Memory B cell (primary cell): Measurements from ENCODE around the gene MLKL.
A peak's percentile ranks its signal among the peaks of the same experiment; 100 is the strongest.
"Not testable (repeated sequence)": the region's sequence is repeated elsewhere in the genome, so short reads cannot be mapped to it uniquely, and the experiment has no call there.

Experiments
- ATAC-seq: fragments of 150-1000 bp; cut with Tn5 transposase; 2 replicates; pipeline ENCODE4 v1.10.0; 2021; ENCODE audit warnings: low read depth, mild to moderate bottlenecking, moderate library complexity
- DNase-seq, 2 donors: peaks; one replicate each; pipeline ENCODE4 v3.0.0; 2022; ENCODE audit warnings: low spot score in 2 of 2
- H3K27ac Mint-ChIP-seq: one replicate; pipeline ENCODE4 v1.8.0; 2022; ENCODE audit warnings: mild to moderate bottlenecking, moderate library complexity, mixed read lengths
- H3K27me3 Mint-ChIP-seq: one replicate; pipeline ENCODE4 v1.8.0; 2022; ENCODE audit warnings: mixed read lengths
- H3K36me3 Mint-ChIP-seq: one replicate; pipeline ENCODE4 v1.8.0; 2022; ENCODE audit warnings: mild to moderate bottlenecking, mixed read lengths
- H3K4me1 Mint-ChIP-seq: one replicate; pipeline ENCODE4 v1.8.0; 2022; ENCODE audit warnings: mixed read lengths
- H3K4me3 Mint-ChIP-seq: one replicate; pipeline ENCODE4 v1.8.0; 2022; ENCODE audit warnings: mild to moderate bottlenecking, moderate library complexity, mixed read lengths
- H3K9me3 Mint-ChIP-seq: one replicate; pipeline ENCODE4 v1.8.0; 2022; ENCODE audit warnings: mixed read lengths

Gene MLKL

GRCh38 chr16:74724820-74725549, 24.3 kb upstream of the MLKL start:
- H3K9me3 Mint-ChIP-seq: peaks cover 2% of the 10 kb centered on the region
- H3K36me3 Mint-ChIP-seq: peaks cover 21% of the 10 kb centered on the region
- no peak overlapping the region for H3K27ac Mint-ChIP-seq
- H3K4me1 Mint-ChIP-seq: peaks cover 4% of the 10 kb centered on the region
- no peak for ATAC-seq
- no peak overlapping the region for H3K4me3 Mint-ChIP-seq
- no peak for DNase-seq
- peaks cover 3% of the 10 kb centered on the region for H3K27me3 Mint-ChIP-seq

- no peak for DNase-seq
- no peak overlapping the region for H3K4me3 Mint-ChIP-seq
- ATAC-seq: no peak
- H3K27me3 Mint-ChIP-seq: peaks cover 3% of the 10 kb centered on the region
- peaks cover 4% of the 10 kb centered on the region for H3K4me1 Mint-ChIP-seq
- peaks cover 23% of the 10 kb centered on the region for H3K36me3 Mint-ChIP-seq
- peak overlapping the region; percentile 15 for H3K27ac Mint-ChIP-seq
- peaks cover 2% of the 10 kb centered on the region for H3K9me3 Mint-ChIP-seq
Measured at GRCh38 chr16:74723256-74723655, 22.6 kb upstream of the MLKL start.

DNA sequence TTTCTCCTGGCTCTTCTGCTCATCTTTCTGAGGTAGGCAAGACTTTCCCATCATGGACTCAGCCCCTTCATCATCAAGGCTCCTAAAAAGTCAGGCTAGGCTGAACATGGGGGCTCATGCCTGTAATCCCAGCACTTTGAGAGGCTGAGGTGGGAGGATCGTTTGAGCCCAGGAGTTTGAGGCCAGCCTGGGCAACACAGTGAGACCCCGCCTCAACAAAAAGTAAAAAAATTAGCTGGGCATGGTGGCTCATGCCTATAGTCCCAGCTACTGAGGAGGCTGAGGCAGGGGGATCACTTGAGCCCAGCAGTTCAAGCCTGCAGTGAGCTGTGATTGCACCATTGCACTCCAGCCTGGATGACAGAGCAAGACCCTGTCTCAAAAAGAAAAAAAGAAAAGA, 21.5 kb upstream of the MLKL start:
- not testable (repeated sequence) for H3K9me3 Mint-ChIP-seq, H3K27me3 Mint-ChIP-seq, ATAC-seq, DNase-seq, H3K4me3 Mint-ChIP-seq, H3K4me1 Mint-ChIP-seq
- peaks cover 18% of the 10 kb centered on the region for H3K36me3 Mint-ChIP-seq
- peak overlapping the region; percentile 0 for H3K27ac Mint-ChIP-seq

DNA sequence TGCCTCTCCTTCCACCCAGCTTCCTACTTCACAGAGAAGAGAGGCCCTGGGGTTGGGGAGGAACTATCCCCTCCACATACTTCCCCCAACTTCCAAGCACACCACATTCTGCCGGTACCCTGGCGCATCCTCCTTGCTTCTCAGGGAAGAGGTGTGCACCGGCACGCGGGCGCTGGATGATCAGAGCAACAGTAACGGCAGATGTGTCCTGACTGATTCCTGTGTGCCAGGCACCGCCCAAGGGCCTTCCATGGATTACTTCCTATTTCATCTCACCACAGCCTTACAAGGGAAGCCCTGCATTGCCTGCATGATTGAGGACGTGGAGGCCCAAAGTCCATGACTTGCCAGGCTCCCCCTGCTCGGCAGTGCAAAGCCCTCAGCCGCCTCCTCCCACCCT, 21.1 kb upstream of the MLKL start:
- no peak overlapping the region for H3K4me3 Mint-ChIP-seq

GRCh38 chr16:74720579-74720978, 19.9 kb upstream of the MLKL start:
- H3K27ac Mint-ChIP-seq: peak overlapping the region; percentile 0
- H3K27me3 Mint-ChIP-seq: peaks cover 3% of the 10 kb centered on the region
- no peak for DNase-seq
- H3K36me3 Mint-ChIP-seq: peaks cover 6% of the 10 kb centered on the region
- no peaks in the 10 kb centered on the region for H3K9me3 Mint-ChIP-seq
- no peak overlapping the region for H3K4me3 Mint-ChIP-seq
- peak; percentile 80 for ATAC-seq
- H3K4me1 Mint-ChIP-seq: peaks cover 4% of the 10 kb centered on the region

More for the DNA sequence above, 21.1 kb upstream of the MLKL start:
- no peak for DNase-seq
- Mint-ChIP-seq H3K27me3 (peaks cover 3% of the 10 kb centered on the region), H3K36me3 (peaks cover 13% of the 10 kb centered on the region), H3K4me1 (peaks cover 4% of the 10 kb centered on the region), H3K27ac (peak overlapping the region; percentile 0), H3K9me3 (no peaks in the 10 kb centered on the region)
- no peak for ATAC-seq

DNA sequence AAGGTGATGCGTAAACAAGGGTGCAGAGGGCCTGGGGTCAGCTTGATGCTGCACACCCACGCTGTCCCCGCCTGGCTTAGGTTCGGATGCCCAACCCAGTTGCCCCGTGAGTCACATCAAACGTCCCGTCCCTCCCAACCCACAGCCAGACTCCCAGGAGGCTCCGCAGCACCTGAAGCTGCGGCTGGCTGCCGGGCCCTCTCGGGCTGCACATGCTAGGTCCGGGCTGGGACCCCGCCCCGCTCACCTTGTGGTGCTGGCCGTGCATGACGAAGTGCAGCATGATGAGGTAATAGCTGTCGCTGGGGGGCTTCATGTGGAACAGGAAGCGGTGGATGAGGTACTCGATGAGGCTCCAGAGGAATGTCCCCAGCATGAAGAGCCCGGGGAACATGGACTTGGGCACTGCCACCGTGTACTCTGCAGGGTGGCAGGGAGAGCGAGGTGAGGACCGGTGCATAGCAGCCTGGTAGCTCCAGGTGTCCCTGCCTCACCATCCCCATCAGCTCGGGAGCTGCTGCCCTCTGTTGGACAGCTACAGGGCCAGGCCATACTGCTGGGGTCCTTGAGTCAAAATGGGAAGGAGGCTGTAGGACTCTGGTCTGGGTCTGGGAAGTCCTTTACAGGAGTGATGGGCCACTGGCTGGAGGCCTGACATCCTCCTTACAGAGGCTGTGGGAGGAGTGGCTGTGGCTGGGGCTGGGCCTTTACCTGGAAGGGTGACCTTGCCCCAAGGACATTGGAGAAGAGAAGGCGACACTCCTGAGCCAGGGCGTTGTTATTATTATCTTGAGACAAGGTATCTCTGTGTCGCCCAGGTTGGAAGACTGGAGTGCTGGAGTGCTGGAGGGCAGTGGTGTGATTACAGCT, 18.3 kb upstream of the MLKL start:
- H3K27me3 Mint-ChIP-seq: peaks cover 3% of the 10 kb centered on the region
- H3K36me3 Mint-ChIP-seq: peaks cover 6% of the 10 kb centered on the region
- no peak for ATAC-seq
- no peak for DNase-seq
- no peaks in the 10 kb centered on the region for H3K9me3 Mint-ChIP-seq
- no peak overlapping the region for H3K27ac Mint-ChIP-seq
- no peak overlapping the region for H3K4me3 Mint-ChIP-seq
- peaks cover 4% of the 10 kb centered on the region for H3K4me1 Mint-ChIP-seq

DNA sequence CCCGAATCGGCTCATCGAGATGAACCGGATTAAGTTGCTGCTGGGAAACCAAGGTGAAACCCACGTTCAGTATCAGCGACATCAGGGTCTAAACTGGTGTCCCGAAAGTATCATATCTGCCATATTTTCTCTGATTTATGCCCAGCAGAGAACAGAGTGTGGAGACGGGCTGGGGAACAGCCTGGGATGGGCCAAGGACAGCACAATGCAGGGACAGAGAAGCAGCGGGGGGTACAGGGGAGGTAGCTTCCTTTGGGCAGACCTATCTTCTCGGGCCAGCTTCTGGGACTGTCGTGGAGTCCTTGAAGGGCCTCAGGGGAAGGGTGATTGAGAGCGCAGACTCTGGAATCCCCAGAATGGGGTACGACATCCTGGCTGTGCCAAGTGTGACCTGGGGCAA, 17.5 kb upstream of the MLKL start:
- Mint-ChIP-seq H3K36me3 (peaks cover 6% of the 10 kb centered on the region), H3K4me3 (no peak overlapping the region), H3K27me3 (peaks cover under 1% of the 10 kb centered on the region), H3K4me1 (peaks cover 4% of the 10 kb centered on the region), H3K27ac (no peak overlapping the region), H3K9me3 (no peaks in the 10 kb centered on the region)
- DNase-seq (no peak), ATAC-seq (no peak)

DNA sequence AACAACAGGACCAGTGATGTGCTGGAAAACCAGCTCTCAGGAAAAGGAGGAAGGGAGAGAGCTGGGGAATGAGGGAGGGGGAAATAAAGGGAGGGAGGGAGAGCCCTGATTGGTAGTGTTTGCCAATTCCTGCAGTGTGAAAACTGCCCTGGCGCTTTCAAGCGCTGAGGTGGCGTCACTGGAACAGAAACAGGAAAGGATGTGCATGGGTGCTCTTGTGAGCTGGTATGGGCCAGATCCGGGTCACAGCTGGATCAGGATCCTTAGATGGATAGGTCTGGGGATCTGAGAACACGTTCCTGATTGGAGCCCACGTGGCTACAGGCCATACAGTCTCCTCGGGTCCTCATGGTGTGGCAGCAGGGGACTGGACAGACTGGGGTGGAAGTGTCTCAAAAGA, 16.7 kb upstream of the MLKL start:
- Mint-ChIP-seq H3K9me3 (no peaks in the 10 kb centered on the region), H3K27ac (no peak overlapping the region), H3K27me3 (no peaks in the 10 kb centered on the region), H3K4me1 (peaks cover 4% of the 10 kb centered on the region), H3K4me3 (no peak overlapping the region), H3K36me3 (peaks cover 6% of the 10 kb centered on the region)
- ATAC-seq (no peak), DNase-seq (no peak)

- H3K36me3 Mint-ChIP-seq: peaks cover 8% of the 10 kb centered on the region
- H3K4me3 Mint-ChIP-seq: no peak overlapping the region
- peaks cover 4% of the 10 kb centered on the region for H3K4me1 Mint-ChIP-seq
- ATAC-seq: no peak
- H3K9me3 Mint-ChIP-seq: no peaks in the 10 kb centered on the region
- H3K27ac Mint-ChIP-seq: no peak overlapping the region
- H3K27me3 Mint-ChIP-seq: no peaks in the 10 kb centered on the region
- DNase-seq: no peak
Measured at GRCh38 chr16:74716355-74716754, 15.7 kb upstream of the MLKL start.

DNA sequence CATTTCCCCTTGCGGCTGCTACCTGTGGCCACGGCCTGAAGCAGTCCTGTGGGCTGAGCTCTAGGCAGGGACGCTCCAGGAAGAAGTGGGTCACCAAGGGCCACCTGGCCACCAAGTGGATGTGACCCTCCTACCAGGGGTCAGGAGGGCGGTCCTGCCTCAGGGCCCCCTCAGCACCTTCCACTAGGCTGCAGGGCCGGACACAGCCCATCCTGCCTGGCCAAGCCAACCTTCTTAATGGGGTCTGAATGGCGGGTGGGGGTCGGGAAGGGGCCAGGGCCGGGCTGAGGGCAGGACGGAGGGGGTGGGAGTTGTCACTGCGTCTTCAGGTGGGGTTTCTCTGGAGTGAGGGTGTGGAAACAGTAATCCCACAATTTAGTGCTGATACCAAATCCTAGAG, 13.2 kb upstream of the MLKL start:
- no peak for DNase-seq
- ATAC-seq: no peak
- Mint-ChIP-seq H3K9me3 (no peaks in the 10 kb centered on the region), H3K4me3 (no peak overlapping the region), H3K36me3 (peaks cover 2% of the 10 kb centered on the region), H3K27me3 (no peaks in the 10 kb centered on the region), H3K27ac (no peak overlapping the region), H3K4me1 (peaks cover 2% of the 10 kb centered on the region)

GRCh38 chr16:74713325-74713724, 12.7 kb upstream of the MLKL start:
- no peak overlapping the region for H3K27ac Mint-ChIP-seq

GRCh38 chr16:74711938-74712337, 11.3 kb upstream of the MLKL start:
- no peaks in the 10 kb centered on the region for H3K27me3 Mint-ChIP-seq
- H3K4me1 Mint-ChIP-seq: peaks cover 2% of the 10 kb centered on the region
- no peaks in the 10 kb centered on the region for H3K9me3 Mint-ChIP-seq
- H3K36me3 Mint-ChIP-seq: peaks cover 2% of the 10 kb centered on the region
- DNase-seq (no peak), ATAC-seq (no peak)
- H3K4me3 Mint-ChIP-seq: no peak overlapping the region
- H3K27ac Mint-ChIP-seq: no peak overlapping the region

More at GRCh38 chr16:74713325-74713724, 12.7 kb upstream of the MLKL start:
- Mint-ChIP-seq H3K4me3 (no peak overlapping the region), H3K9me3 (no peaks in the 10 kb centered on the region), H3K27me3 (no peaks in the 10 kb centered on the region), H3K4me1 (peaks cover 2% of the 10 kb centered on the region), H3K36me3 (peaks cover 2% of the 10 kb centered on the region)
- DNase-seq: no peak
- no peak for ATAC-seq

GRCh38 chr16:74710401-74710800, 9.7 kb upstream of the MLKL start:
- H3K4me1 Mint-ChIP-seq: peaks cover 2% of the 10 kb centered on the region
- ATAC-seq (no peak), DNase-seq (no peak)
- peaks cover 2% of the 10 kb centered on the region for H3K36me3 Mint-ChIP-seq
- H3K9me3 Mint-ChIP-seq: no peaks in the 10 kb centered on the region
- no peak overlapping the region for H3K4me3 Mint-ChIP-seq
- H3K27me3 Mint-ChIP-seq: no peaks in the 10 kb centered on the region
- H3K27ac Mint-ChIP-seq: no peak overlapping the region

DNA sequence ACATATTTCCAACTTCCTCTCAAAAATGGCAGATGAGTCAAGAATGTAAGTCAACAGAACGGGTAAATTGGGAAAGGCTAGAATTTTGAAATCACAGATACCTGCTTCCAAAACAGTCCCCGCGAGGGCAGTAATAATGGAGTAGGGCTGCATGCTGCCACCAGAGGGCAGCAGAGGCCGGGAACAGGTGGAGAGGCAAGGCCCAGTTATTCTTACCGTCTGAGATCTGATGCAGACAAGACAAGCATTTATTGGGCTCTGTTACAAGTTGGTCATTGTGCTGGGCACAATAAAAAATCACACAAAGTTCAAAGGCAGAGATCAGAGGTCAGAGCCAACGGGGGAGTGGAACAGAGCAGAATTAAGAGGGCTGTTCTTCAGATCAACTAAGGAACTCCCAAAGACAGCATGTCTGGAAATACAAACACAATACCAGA, 8.8 kb upstream of the MLKL start:
- ATAC-seq: peak; percentile 98
- H3K27ac Mint-ChIP-seq: no peak overlapping the region
- peaks cover 2% of the 10 kb centered on the region for H3K4me1 Mint-ChIP-seq
- H3K27me3 Mint-ChIP-seq: no peaks in the 10 kb centered on the region
- no peaks in the 10 kb centered on the region for H3K9me3 Mint-ChIP-seq
- H3K36me3 Mint-ChIP-seq: peaks cover 2% of the 10 kb centered on the region
- H3K4me3 Mint-ChIP-seq: no peak overlapping the region
- peak; percentile 82 for DNase-seq
